Thoracic aorta (tissue), 2 donors: ENCODE data around the gene PGA4. TPM values are rescaled to one million over a fixed set of nuclear protein-coding genes. Genes with fewer than 3 reads are reported as not detected.
"Not testable (repeated sequence)": the region's sequence is repeated elsewhere in the genome, so short reads cannot be mapped to it uniquely, and the experiment has no call there.

ENCODE experiments used
- ATAC-seq: fragments of 150-250 bp; one replicate; pipeline ENCODE4 v1.8.0; 2017; ENCODE audit warnings: low read depth; ENCODE audit not compliant: insufficient number of reproducible peaks, low FRiP score
- DNase-seq: peaks from one replicate; pipeline ENCODE4 v3.0.0-alpha.2; 2020; ENCODE audit warnings: low spot score
- H3K27ac ChIP-seq, 2 donors: fragments of 200-600 bp; sonication (generic); 1 replicate in 1 of 2; 2 replicates in 1 of 2; pipeline ENCODE4 v1.5.1; 2016; ENCODE audit warnings: mild to moderate bottlenecking in 2 of 2, moderate library complexity in 2 of 2
- H3K27me3 ChIP-seq: fragments of 200-600 bp; sonication (generic); replicated peaks from 2 replicates; pipeline ENCODE4 v1.6.0; 2016; ENCODE audit warnings: mild to moderate bottlenecking; ENCODE audit not compliant: insufficient read depth
- H3K36me3 ChIP-seq: fragments of 200-600 bp; sonication (generic); one replicate; pipeline ENCODE4 v1.5.1; 2016
- H3K4me1 ChIP-seq, 2 donors: fragments of 200-600 bp; sonication (generic); 1 replicate in 1 of 2; 2 replicates in 1 of 2; pipeline versions ENCODE4 v1.5.1 to v1.6.0; 2016; ENCODE audit warnings: low read depth in 2 of 2, mild to moderate bottlenecking in 1 of 2; ENCODE audit not compliant: control insufficient read depth in 1 of 2
- H3K4me3 ChIP-seq: fragments of 200-600 bp; sonication (generic); 2 replicates; pipeline ENCODE4 v1.5.1; 2016; ENCODE audit warnings: mild to moderate bottlenecking
- H3K9me3 ChIP-seq: fragments of 200-600 bp; sonication (generic); 2 replicates; pipeline ENCODE4 v1.5.1; 2016
- total RNA-seq, 2 donors: library from RNA; depleted of rRNA; stranded (reverse); fragments of >200 nt; gene quantifications; one replicate each; pipeline versions ENCODE4 v1.1.0 to v1.2.3, GENCODE V29; 2016
- TF ChIP-seq, protein P1 (sequence below): fragments of 200-600 bp; sonication (generic); IDR thresholded peaks from one replicate; pipeline ENCODE4 v1.5.1; 2019; ENCODE audit warnings: antibody characterized with exemption

Gene PGA4
- total RNA-seq, 2 donors from 2014 or later, result 4.7 TPM; not detected in 1

DNA sequence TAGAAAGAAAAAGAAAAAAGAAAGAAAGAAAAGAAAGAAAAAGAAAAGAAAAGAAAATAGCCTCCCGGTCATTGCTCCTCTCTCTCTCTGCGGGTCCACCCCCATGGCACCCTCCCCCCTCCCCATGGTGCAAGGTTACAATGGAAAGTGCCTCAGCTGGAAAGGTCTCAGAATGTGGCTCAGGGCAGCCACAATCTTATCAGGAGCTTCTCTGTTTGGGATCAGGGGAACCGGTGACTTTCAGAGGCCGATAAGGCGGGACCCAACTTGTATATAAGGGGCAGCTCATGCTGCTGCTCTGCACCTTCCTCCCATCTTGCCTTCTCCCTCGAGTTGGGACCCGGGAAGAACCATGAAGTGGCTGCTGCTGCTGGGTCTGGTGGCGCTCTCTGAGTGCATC lies 18.7 kb downstream of the PGA4 start, which contains the start of gene PGA5:
TSS of gene PGA5 (plus strand) at position 301 of the 400 bp plus-strand sequence. CDS start at position 353, 52 bp downstream.
- H3K4me3 ChIP-seq, DNase-seq, H3K27ac ChIP-seq, H3K9me3 ChIP-seq, H3K27me3 ChIP-seq, H3K36me3 ChIP-seq, H3K4me1 ChIP-seq, ATAC-seq: not testable (repeated sequence)

DNA sequence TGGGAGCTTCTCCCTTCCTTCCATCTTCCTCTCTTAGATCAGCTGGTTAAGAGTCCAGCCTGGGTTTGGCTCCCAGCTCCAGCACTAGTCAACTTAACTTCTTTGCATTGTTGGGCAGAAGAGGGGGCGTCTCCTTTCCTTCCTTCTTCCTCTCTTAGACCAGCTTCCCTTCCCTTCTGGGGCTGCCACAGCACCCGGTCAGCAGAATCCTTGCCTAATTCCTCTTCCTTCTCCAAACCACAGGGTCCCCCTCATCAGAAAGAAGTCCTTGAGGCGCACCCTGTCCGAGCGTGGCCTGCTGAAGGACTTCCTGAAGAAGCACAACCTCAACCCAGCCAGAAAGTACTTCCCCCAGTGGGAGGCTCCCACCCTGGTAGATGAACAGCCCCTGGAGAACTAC lies 19.4 kb downstream of the PGA4 start:
- not testable (repeated sequence) for H3K27ac ChIP-seq, H3K27me3 ChIP-seq, H3K9me3 ChIP-seq, H3K4me1 ChIP-seq, H3K36me3 ChIP-seq, DNase-seq, ATAC-seq, H3K4me3 ChIP-seq

DNA sequence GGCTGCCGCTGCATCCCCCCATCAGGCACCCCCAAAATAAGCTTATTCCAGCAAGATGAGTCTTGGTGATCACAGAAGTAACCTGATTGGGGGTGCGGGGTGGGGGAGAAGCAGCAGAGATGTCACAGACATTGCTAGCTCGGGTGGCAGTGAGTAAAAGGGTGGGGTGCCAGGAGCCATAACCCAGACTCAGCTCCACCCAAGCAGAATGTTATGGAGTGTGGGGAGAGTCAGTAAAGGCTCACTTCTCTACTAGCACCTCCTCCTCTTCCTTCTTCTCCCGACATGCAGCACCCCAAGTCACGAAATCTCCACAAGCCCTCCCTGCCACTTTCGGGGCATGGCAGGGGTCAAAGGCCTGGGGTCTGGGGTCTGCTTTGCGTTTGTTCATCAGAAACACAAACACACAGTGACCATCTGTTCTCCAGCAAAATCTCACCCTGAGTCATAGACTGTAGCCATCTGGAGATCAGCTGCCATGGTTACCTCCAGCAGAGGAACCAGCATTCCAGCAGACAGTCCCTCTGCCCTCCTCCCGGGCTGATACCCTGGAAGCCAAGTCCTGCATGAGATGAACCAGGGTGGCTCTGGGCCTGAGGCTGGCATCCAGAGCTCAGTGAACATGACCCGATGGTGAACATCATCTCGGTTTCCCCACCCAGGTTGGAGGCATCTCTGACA lies 23.3 kb downstream of the PGA4 start:
- DNase-seq, H3K4me3 ChIP-seq, H3K27me3 ChIP-seq, H3K4me1 ChIP-seq, H3K27ac ChIP-seq, H3K9me3 ChIP-seq, H3K36me3 ChIP-seq, ATAC-seq: not testable (repeated sequence)

DNA sequence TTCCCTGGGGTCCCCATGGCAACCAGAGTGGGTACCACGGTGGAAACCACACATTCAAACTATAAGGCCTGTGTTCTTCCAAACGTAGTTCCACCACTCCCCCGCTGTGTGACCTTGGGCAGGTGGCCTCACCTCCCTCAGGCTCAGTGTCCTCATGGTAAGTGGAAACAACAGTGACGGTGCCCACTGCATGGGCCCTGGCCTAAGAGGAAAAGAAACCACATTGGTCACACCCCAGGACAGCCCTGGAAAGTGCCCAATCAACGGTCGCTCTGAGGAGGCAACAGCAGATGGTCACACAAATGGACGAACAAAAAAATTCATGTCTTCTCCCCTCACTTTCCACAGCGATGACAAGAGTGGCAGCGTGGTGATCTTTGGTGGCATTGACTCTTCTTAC lies 25.9 kb downstream of the PGA4 start:
- not testable (repeated sequence) for ATAC-seq, H3K4me1 ChIP-seq, H3K27ac ChIP-seq, DNase-seq, H3K4me3 ChIP-seq, H3K36me3 ChIP-seq, H3K9me3 ChIP-seq, H3K27me3 ChIP-seq

DNA sequence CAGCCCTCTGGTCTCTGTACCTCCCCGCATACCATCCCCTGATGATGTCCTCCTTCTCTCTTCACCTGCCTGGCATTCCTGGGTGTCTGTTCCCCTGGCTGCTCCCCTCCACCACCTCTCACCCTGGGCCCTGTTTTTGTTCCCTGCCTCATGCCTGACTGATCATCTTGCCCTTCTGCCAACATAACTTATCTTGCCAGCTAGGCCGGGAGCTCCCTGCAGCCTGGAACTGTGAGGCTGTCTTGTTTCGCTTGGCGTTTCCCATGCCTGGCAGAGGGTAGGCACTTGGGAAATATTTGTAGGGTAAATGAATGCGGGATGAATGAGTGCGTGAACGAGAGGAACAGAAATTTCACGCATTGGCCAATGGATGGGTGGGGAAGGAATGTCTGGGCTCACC lies 27.1 kb downstream of the PGA4 start:
- DNase-seq, H3K4me1 ChIP-seq, H3K4me3 ChIP-seq, ATAC-seq, H3K27ac ChIP-seq, H3K9me3 ChIP-seq, H3K36me3 ChIP-seq, H3K27me3 ChIP-seq: not testable (repeated sequence)

DNA sequence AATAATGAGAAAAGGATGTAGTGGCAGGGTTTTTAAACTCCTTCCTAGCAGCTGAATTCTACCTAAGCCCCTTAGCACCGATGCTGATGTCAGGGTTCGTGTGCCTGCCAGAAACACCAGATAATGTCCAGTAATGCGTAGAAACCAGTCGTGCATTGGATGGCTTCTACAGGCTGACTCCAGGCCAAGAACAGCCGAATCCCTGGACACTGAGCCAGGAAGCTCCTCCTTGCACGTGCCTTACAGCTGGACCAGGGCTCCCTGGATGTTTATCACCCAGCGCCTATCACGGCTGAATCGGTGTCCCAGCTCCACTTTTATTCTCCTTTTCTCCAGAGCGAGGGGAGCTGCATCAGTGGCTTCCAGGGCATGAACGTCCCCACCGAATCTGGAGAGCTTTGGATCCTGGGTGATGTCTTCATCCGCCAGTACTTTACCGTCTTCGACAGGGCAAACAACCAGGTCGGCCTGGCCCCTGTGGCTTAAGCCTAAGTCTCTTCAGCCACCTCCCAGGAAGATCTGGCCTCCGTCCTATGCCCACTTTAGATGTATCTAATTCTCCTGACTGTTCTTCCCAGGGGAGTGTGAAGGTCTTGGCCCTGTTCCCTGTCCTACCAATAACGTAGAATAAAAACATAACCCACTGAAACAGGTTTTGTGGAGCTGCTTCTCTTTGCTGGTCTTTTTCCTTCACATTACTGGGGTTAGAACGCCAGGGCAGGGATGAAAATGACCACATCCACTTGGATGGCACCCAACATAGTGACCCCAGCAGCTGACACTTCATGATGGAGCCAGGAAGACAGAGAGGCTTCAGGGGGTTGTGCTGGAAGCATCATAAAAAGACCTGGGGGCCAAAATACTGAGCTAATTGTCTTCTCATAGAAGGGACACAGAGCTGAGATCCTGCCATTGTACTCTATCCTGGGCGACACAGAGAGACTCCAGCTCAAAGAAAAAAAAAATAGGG lies 28.9 kb downstream of the PGA4 start:
- not testable (repeated sequence) for H3K27ac ChIP-seq, H3K4me3 ChIP-seq, H3K27me3 ChIP-seq, H3K9me3 ChIP-seq, H3K4me1 ChIP-seq, ATAC-seq, DNase-seq, H3K36me3 ChIP-seq

DNA sequence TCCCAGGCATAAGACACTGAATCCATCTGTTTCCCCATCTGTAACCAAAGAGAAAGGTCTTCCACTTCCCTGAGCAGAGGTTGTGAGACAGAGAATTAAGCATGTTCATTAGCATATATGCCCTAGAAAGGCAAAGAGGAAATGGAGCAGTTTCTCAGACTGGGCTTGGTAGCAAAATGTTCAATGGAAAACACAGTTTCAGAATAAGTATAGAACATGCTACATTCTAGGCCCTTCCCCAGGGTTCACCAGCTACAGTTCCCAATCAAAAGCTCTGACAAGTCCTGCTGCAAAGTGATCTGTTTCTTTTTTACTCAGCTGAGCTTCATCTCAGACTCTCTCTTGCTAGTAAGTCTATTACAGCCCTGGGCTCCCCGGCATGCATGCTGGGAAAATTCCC lies 30.2 kb downstream of the PGA4 start:
- not testable (repeated sequence) for H3K27ac ChIP-seq, H3K36me3 ChIP-seq, DNase-seq, H3K9me3 ChIP-seq, H3K4me1 ChIP-seq, ATAC-seq, H3K4me3 ChIP-seq, H3K27me3 ChIP-seq

DNA sequence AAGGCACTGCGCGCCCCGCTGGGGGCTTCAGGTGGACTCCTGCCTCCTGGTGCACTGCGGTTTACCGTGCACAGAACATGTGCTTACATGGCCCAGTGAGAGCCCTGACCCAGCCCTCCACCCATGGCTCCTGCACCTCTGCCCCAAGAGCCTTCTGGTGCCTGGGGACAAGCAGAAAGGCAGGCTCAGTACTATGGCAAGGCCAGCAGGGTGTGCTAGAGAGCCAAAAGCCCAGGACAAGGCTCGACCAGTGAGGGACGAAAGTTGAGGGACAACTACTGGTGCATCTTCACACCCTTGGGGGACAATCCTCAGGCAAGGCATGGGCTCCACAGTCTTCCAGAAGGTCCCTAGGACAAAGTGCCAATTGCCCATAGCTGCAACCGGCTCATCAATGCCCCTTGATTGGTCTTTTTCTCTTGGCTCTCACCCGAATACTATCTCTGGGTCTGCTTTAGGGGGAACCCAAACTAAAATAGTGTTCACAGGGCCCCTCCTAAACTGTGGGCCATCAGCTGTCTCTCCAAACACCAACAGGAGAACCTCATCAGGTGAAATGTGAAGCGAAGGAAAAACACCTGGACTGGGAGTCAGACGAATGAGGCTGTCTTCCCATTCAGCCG lies 32.4 kb downstream of the PGA4 start:
- TF ChIP-seq, protein P1, sequence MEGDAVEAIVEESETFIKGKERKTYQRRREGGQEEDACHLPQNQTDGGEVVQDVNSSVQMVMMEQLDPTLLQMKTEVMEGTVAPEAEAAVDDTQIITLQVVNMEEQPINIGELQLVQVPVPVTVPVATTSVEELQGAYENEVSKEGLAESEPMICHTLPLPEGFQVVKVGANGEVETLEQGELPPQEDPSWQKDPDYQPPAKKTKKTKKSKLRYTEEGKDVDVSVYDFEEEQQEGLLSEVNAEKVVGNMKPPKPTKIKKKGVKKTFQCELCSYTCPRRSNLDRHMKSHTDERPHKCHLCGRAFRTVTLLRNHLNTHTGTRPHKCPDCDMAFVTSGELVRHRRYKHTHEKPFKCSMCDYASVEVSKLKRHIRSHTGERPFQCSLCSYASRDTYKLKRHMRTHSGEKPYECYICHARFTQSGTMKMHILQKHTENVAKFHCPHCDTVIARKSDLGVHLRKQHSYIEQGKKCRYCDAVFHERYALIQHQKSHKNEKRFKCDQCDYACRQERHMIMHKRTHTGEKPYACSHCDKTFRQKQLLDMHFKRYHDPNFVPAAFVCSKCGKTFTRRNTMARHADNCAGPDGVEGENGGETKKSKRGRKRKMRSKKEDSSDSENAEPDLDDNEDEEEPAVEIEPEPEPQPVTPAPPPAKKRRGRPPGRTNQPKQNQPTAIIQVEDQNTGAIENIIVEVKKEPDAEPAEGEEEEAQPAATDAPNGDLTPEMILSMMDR, result peak; percentile 66
- Histone ChIP-seq H3K9me3 (no peaks in the 10 kb centered on the region), H3K4me3 (no peak overlapping the region), H3K27me3 (no peaks in the 10 kb centered on the region), H3K36me3 (no peaks in the 10 kb centered on the region), H3K27ac (no peak overlapping the region), H3K4me1 (no peaks in the 10 kb centered on the region)
- DNase-seq (no peak), ATAC-seq (no peak)
